GM12878 (cell line): Measurements from ENCODE around the gene IL11. TPM values are rescaled to one million over a fixed set of nuclear protein-coding genes. Genes with fewer than 3 reads are reported as not detected.

Experiments
- ATAC-seq: fragments of 200-7000 bp; cut with Tn5 transposase; 3 replicates; pipeline ENCODE4 v1.9.1; 2020; ENCODE audit warnings: mild to moderate bottlenecking, moderate library complexity
- BruUV-seq: library from RNA; stranded (reverse); fragments of 400-500 nt; replicated peaks from 2 replicates; lab custom pipeline; 2021; lab: Mats Ljungman, UMichigan
- CTCF ChIA-PET: fragments of 300-600 bp; sonication (Branson Sonifier 250); formaldehyde crosslinking; extraction: SDS; loops from one replicate; lab custom pipeline; 2021; ENCODE audit warnings: inconsistent platforms; lab: Yijun Ruan, JAX
- POLR2A ChIA-PET: fragments of 350-600 bp; formaldehyde crosslinking; extraction: SDS; loops from one replicate; lab custom pipeline; 2021; ENCODE audit warnings: inconsistent platforms; lab: Charles Lee
- RAD21 ChIA-PET: fragments of 300-600 bp; sonication (Branson Sonifier 250); formaldehyde crosslinking; loops from one replicate; lab custom pipeline; 2023; ENCODE audit warnings: antibody characterized with exemption; ENCODE audit not compliant: unreplicated experiment; lab: Charles Lee
- SMC1A ChIA-PET: fragments of 300-600 bp; sonication (Branson Sonifier 250); formaldehyde crosslinking; loops from one replicate; lab custom pipeline; 2023; ENCODE audit not compliant: unreplicated experiment, uncharacterized antibody; lab: Charles Lee
- DNase-seq: peaks from one replicate; pipeline ENCODE4 v3.0.0-alpha.2; 2011; ENCODE audit warnings: low read depth, low spot score
- FAIRE-seq: peaks from 3 replicates; lab custom pipeline; 2011; peaks lifted over from hg19 to GRCh38; lab: Jason Lieb, UNC
- H2AFZ ChIP-seq: 2 replicates; pipeline ENCODE4 v1.6.0; 2011; ENCODE audit warnings: low read depth, low read length, control low read depth; ENCODE audit not compliant: control insufficient read depth
- H3K27ac ChIP-seq: 2 replicates; pipeline ENCODE4 v1.5.1; 2011; ENCODE audit warnings: control low read depth; ENCODE audit not compliant: control insufficient read depth, insufficient read depth
- H3K27me3 ChIP-seq, 2 experiments: replicated peaks in 1 of 2; 2 replicates each; pipeline versions ENCODE4 v1.6.0 to v1.6.1; 2011; ENCODE audit warnings: low read length in 1 of 2; ENCODE audit not compliant: control insufficient read depth in 2 of 2, insufficient read depth in 2 of 2
- H3K36me3 ChIP-seq, 2 experiments: 2 replicates each; pipeline ENCODE4 v1.5.1; 2011; ENCODE audit warnings: low read length in 1 of 2; ENCODE audit not compliant: control insufficient read depth in 2 of 2, insufficient read depth in 2 of 2
- H3K4me1 ChIP-seq: 2 replicates; pipeline ENCODE4 v1.6.1; 2011; ENCODE audit warnings: mild to moderate bottlenecking, low read length, moderate library complexity, mixed read lengths; ENCODE audit not compliant: control insufficient read depth, insufficient read depth
- H3K4me2 ChIP-seq: 2 replicates; pipeline ENCODE4 v1.6.0; 2011; ENCODE audit warnings: control low read depth; ENCODE audit not compliant: control insufficient read depth, insufficient read depth
- H3K4me3 ChIP-seq: fragments of 200-600 bp; sonication (generic); 2 replicates; pipeline ENCODE4 v1.5.1; 2016
- H3K79me2 ChIP-seq: 2 replicates; pipeline ENCODE4 v1.6.0; 2011; ENCODE audit warnings: low read length; ENCODE audit not compliant: control insufficient read depth, insufficient read depth
- H3K9ac ChIP-seq: 2 replicates; pipeline ENCODE4 v1.8.0; 2011; ENCODE audit warnings: low read length, control low read depth, mixed read lengths; ENCODE audit not compliant: control insufficient read depth, insufficient read depth
- H3K9me3 ChIP-seq: replicated peaks from 3 replicates; pipeline ENCODE4 v1.5.1; 2011; ENCODE audit warnings: mild to moderate bottlenecking, low read length; ENCODE audit not compliant: control insufficient read depth, insufficient read depth
- H4K20me1 ChIP-seq: 2 replicates; pipeline ENCODE4 v1.6.0; 2011; ENCODE audit not compliant: control insufficient read depth, insufficient read depth
- BCL11A ChIP-seq: IDR thresholded peaks from 2 replicates; pipeline ENCODE4 v1.6.1; 2011; ENCODE audit warnings: low read depth, low read length
- MEF2A ChIP-seq: IDR thresholded peaks from 2 replicates; pipeline ENCODE4 v1.6.1; 2011; ENCODE audit warnings: low read depth, mild to moderate bottlenecking, low read length, moderate library complexity; ENCODE audit not compliant: insufficient read depth
- PAX8 ChIP-seq: fragments of 450-650 bp; IDR thresholded peaks from 2 replicates; pipeline ENCODE4 v1.6.1; 2017; ENCODE audit warnings: mild to moderate bottlenecking, moderate library complexity
- PML ChIP-seq: IDR thresholded peaks from 2 replicates; pipeline ENCODE4 v1.6.1; 2012; ENCODE audit warnings: low read length, inconsistent platforms
- POLR2A ChIP-seq: IDR thresholded peaks from 2 replicates; pipeline ENCODE4 v1.6.1; 2011; ENCODE audit warnings: low read depth, mild to moderate bottlenecking, low read length
- RAD51 ChIP-seq: fragments of 450-650 bp; IDR thresholded peaks from 2 replicates; pipeline ENCODE4 v1.6.1; 2016; ENCODE audit warnings: moderate library complexity, mild to moderate bottlenecking, inconsistent platforms
- TAF1 ChIP-seq: IDR thresholded peaks from 2 replicates; pipeline ENCODE4 v1.6.1; 2011; ENCODE audit warnings: mild to moderate bottlenecking, low read depth, low read length, borderline replicate concordance
- ZNF207 ChIP-seq: fragments of 450-650 bp; IDR thresholded peaks from 2 replicates; pipeline ENCODE4 v1.6.1; 2014; ENCODE audit warnings: antibody characterized with exemption, mild to moderate bottlenecking, borderline replicate concordance
- WGBS: methylation state at CpG from one replicate; pipeline ENCODE4 v1.1.6; 2016; ENCODE audit warnings: low lambda C conversion rate; ENCODE audit not compliant: insufficient replicate concordance, insufficient coverage; ENCODE audit errors: missing lambda C conversion rate; 5-methylcytosine and 5-hydroxymethylcytosine counted together
- in situ Hi-C: fragments of 300-500 bp; cut with MboI; formaldehyde crosslinking; loops from 9 replicates; pipeline ENCODE4 v1.14.3; 2018; ENCODE audit warnings: mixed read lengths
- intact Hi-C: fragments of 100-400 bp; cut with micrococcal nuclease; formaldehyde crosslinking; loops from one replicate; pipeline ENCODE4 v1.14.2; 2022; ENCODE audit not compliant: unreplicated experiment
- polyA plus RNA-seq, 11 experiments: library from polyadenylated mRNA; depleted of rRNA in 4 of 11; unstranded in 6 of 11; stranded (reverse) in 5 of 11; fragments of >200 nt; fragmentation: Nextera tagmentation in 4 of 11; fragmentation: Illumina TruSeq in 1 of 11; extraction: Ambion mirVana in 4 of 11; extraction: Trizol in 1 of 11; gene quantifications; 1 replicate in 1 of 11; 2 replicates in 10 of 11; pipeline versions ENCODE4 v1.2.1 to v1.2.3, GENCODE V29; 2011 to 2016; ENCODE audit warnings: inconsistent platforms in 2 of 11, missing spikeins in 2 of 11, low read depth in 1 of 11
- total RNA-seq, 4 experiments: library from RNA; depleted of rRNA in 3 of 4; stranded (reverse); fragments of >200 nt in 3 of 4; fragmentation: Illumina TruSeq in 1 of 4; extraction: Trizol in 1 of 4; gene quantifications; 2 replicates each; pipeline versions ENCODE4 v1.2.1 to v1.2.3, GENCODE V29; 2013 to 2021
- TF ChIP-seq, protein P1 (sequence below): fragments of 450-650 bp; formaldehyde crosslinking; IDR thresholded peaks from 2 replicates; pipeline ENCODE4 v1.4.0; 2022; ENCODE audit warnings: mild to moderate bottlenecking, moderate library complexity
- TF ChIP-seq, protein P2 (sequence below): fragments of 450-650 bp; IDR thresholded peaks from 2 replicates; pipeline ENCODE4 v1.6.1; 2017; ENCODE audit warnings: mild to moderate bottlenecking, moderate library complexity

The IL11 gene
- total and polyA plus RNA-seq, 10 of the 15 experiments (the other 5 are each of a cell fraction or from before 2014, with no cell fraction given), result 0.15 TPM; not detected in 9

DNA sequence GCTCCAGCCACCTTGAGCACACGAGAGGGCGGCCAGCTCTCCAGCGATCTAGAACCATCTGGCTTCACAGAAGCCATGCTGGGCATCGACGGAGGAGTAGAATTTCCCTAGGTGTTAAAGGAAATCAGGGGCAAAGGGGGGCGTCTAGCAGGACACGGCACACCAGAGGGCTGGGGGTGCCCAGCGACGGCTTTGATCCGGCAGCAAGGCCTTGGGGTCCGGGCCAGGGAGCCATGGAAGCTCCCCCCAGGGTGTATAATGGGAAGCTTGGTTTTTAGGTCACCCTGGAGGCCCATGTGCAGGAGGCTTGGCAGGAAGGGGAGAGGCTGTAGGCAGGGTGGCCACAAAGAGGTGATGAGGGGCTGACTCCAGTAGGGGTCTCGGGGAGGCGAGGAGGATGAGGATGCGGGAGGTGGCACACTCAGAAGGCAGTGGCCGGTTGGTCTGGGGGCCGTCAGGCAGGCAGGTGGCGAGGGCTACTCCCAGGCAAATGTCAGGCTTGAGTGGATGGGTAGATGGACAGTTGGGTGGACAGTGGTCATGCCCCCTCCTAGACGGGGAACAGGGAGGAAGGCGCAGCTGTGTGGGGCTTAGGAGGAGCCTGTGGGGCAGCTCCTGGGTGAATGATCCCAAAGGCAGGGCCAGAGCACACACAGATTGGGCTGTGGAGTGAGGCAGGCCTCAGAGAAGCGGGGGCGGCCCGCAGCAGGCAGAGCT is 25.0 kb downstream of the IL11 start:
- WGBS, result 78% methylated on average over 19 of the region's 22 CpGs
- Histone ChIP-seq H3K4me3 (no peak overlapping the region), H3K79me2 (peaks cover 4% of the 10 kb centered on the region), H3K36me3 (no peaks in the 10 kb centered on the region; a peak in 1 of 4 replicates), H2AFZ (no peak overlapping the region), H4K20me1 (no peaks in the 10 kb centered on the region), H3K9me3 (no peaks in the 10 kb centered on the region), H3K9ac (no peak overlapping the region), H3K4me1 (peaks cover 4% of the 10 kb centered on the region; the same call in 1 of the 2 replicates), H3K27me3 (no peaks in the 10 kb centered on the region), H3K4me2 (no peak overlapping the region), H3K27ac (no peak overlapping the region)
- in situ Hi-C loops (no loop called here), intact Hi-C loops (no loop called here)
- FAIRE-seq (no peak), DNase-seq (no peak), ATAC-seq (no peak)
- RAD21 ChIA-PET, result no interaction called here
- TF ChIP-seq MEF2A, result no peak
- no peak for TF ChIP-seq BCL11A
- no peak for TF ChIP-seq TAF1
- no peak for TF ChIP-seq PAX8
- 0 out of 2 replicates have a peak, but pooled peaks have one; percentile 21 for TF ChIP-seq POLR2A
- TF ChIP-seq PML, result no peak
- CTCF ChIA-PET, result no interaction called here
- POLR2A ChIA-PET, result interaction anchor here (0.5 kb wide), 1 partner anchor 19 kb away, joined by 3 read pairs; no protein-coding TSS in a partner anchor
- SMC1A ChIA-PET, result no interaction called here
- no TSS peak for BruUV-seq

GRCh38 chr19:55344444-55344843 is 25.8 kb downstream of the IL11 start:
- Histone ChIP-seq H3K9ac (no peak overlapping the region), H3K27ac (no peak overlapping the region), H3K9me3 (no peaks in the 10 kb centered on the region), H3K79me2 (peaks cover 7% of the 10 kb centered on the region), H3K36me3 (no peaks in the 10 kb centered on the region; a peak in 1 of 4 replicates), H4K20me1 (no peaks in the 10 kb centered on the region), H2AFZ (no peak overlapping the region), H3K27me3 (no peaks in the 10 kb centered on the region), H3K4me3 (no peak overlapping the region), H3K4me2 (no peak overlapping the region), H3K4me1 (peaks cover 4% of the 10 kb centered on the region; the same call in 1 of the 2 replicates)
- ATAC-seq (no peak), FAIRE-seq (no peak), DNase-seq (no peak)
- intact Hi-C loops, result no loop called here
- RAD21 ChIA-PET, result no interaction called here
- SMC1A ChIA-PET, result no interaction called here
- in situ Hi-C loops, result no loop called here
- WGBS, result 91% methylated on average over 9 of the region's 9 CpGs
- BruUV-seq, result no TSS peak
- CTCF ChIA-PET, result no interaction called here
- POLR2A ChIA-PET, result no interaction called here
- TF ChIP-seq RAD51, result no peak
- TF ChIP-seq ZNF207, result no peak
- TF ChIP-seq, protein P1, sequence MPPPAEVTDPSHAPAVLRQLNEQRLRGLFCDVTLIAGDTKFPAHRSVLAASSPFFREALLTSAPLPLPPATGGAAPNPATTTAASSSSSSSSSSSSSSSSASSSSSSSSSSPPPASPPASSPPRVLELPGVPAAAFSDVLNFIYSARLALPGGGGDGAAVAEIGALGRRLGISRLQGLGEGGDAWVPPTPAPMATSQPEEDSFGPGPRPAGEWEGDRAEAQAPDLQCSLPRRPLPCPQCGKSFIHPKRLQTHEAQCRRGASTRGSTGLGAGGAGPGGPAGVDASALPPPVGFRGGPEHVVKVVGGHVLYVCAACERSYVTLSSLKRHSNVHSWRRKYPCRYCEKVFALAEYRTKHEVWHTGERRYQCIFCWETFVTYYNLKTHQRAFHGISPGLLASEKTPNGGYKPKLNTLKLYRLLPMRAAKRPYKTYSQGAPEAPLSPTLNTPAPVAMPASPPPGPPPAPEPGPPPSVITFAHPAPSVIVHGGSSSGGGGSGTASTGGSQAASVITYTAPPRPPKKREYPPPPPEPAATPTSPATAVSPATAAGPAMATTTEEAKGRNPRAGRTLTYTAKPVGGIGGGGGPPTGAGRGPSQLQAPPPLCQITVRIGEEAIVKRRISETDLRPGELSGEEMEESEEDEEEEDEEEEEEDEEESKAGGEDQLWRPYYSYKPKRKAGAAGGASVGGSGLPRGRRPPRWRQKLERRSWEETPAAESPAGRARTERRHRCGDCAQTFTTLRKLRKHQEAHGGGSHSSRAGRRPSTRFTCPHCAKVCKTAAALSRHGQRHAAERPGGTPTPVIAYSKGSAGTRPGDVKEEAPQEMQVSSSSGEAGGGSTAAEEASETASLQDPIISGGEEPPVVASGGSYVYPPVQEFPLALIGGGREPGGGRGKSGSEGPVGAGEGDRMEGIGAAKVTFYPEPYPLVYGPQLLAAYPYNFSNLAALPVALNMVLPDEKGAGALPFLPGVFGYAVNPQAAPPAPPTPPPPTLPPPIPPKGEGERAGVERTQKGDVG (CRISPR knock-in tag), result no peak
- TF ChIP-seq, protein P2, sequence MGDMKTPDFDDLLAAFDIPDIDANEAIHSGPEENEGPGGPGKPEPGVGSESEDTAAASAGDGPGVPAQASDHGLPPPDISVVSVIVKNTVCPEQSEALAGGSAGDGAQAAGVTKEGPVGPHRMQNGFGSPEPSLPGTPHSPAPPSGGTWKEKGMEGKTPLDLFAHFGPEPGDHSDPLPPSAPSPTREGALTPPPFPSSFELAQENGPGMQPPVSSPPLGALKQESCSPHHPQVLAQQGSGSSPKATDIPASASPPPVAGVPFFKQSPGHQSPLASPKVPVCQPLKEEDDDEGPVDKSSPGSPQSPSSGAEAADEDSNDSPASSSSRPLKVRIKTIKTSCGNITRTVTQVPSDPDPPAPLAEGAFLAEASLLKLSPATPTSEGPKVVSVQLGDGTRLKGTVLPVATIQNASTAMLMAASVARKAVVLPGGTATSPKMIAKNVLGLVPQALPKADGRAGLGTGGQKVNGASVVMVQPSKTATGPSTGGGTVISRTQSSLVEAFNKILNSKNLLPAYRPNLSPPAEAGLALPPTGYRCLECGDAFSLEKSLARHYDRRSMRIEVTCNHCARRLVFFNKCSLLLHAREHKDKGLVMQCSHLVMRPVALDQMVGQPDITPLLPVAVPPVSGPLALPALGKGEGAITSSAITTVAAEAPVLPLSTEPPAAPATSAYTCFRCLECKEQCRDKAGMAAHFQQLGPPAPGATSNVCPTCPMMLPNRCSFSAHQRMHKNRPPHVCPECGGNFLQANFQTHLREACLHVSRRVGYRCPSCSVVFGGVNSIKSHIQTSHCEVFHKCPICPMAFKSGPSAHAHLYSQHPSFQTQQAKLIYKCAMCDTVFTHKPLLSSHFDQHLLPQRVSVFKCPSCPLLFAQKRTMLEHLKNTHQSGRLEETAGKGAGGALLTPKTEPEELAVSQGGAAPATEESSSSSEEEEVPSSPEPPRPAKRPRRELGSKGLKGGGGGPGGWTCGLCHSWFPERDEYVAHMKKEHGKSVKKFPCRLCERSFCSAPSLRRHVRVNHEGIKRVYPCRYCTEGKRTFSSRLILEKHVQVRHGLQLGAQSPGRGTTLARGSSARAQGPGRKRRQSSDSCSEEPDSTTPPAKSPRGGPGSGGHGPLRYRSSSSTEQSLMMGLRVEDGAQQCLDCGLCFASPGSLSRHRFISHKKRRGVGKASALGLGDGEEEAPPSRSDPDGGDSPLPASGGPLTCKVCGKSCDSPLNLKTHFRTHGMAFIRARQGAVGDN, result no peak
